ENCODE results near the gene FILIP1. TPM values are rescaled to one million over a fixed set of nuclear protein-coding genes. Genes with fewer than 3 reads are reported as not detected.
"Not testable (repeated sequence)": the region's sequence is repeated elsewhere in the genome, so short reads cannot be mapped to it uniquely, and the experiment has no call there.

FILIP1 gene
- total RNA-seq, 1 experiment from 2014 or later = not detected

GRCh38 chr6:75449630-75450206 is 43.9 kb downstream of the FILIP1 start:
- no peak for DNase-seq (ENCODE audit: low spot score)

GRCh38 chr6:75446241-75446880 is 47.2 kb downstream of the FILIP1 start:
- no peak for DNase-seq (ENCODE audit: low spot score)

- no peak for DNase-seq (ENCODE audit: low spot score)
These were observed 47.9 kb downstream of the FILIP1 start for GRCh38 chr6:75445738-75446137.

- no peak for DNase-seq (ENCODE audit: low spot score)
These were observed 48.7 kb downstream of the FILIP1 start for GRCh38 chr6:75444899-75445298.

GRCh38 chr6:75441883-75442282 is 51.7 kb downstream of the FILIP1 start:
- not testable (repeated sequence) for DNase-seq (ENCODE audit: low spot score)

GRCh38 chr6:75441479-75441878 is 52.1 kb downstream of the FILIP1 start:
- DNase-seq (ENCODE audit: low spot score) = not testable (repeated sequence)

GRCh38 chr6:75438442-75439116 is 55.0 kb downstream of the FILIP1 start:
- no peak for DNase-seq (ENCODE audit: low spot score)

GRCh38 chr6:75438013-75438431 is 55.6 kb downstream of the FILIP1 start:
- DNase-seq (ENCODE audit: low spot score) = no peak

GRCh38 chr6:75437421-75437891 is 56.1 kb downstream of the FILIP1 start:
- DNase-seq (ENCODE audit: low spot score) = no peak

- no peak for DNase-seq (ENCODE audit: low spot score)
These were observed 56.7 kb downstream of the FILIP1 start for GRCh38 chr6:75436869-75437268.

- DNase-seq (ENCODE audit: low spot score) = not testable (repeated sequence)
These were observed 60.8 kb downstream of the FILIP1 start for GRCh38 chr6:75432809-75433208.

- no peak for DNase-seq (ENCODE audit: low spot score)
These were observed 62.2 kb downstream of the FILIP1 start for GRCh38 chr6:75431379-75431778.

GRCh38 chr6:75430631-75431325 is 62.8 kb downstream of the FILIP1 start:
- DNase-seq (ENCODE audit: low spot score) = no peak

- DNase-seq (ENCODE audit: low spot score) = no peak
These were observed 64.4 kb downstream of the FILIP1 start for GRCh38 chr6:75429061-75429703.

GRCh38 chr6:75428204-75428603 is 65.4 kb downstream of the FILIP1 start:
- no peak for DNase-seq (ENCODE audit: low spot score)

- DNase-seq (ENCODE audit: low spot score) = no peak
These were observed 66.3 kb downstream of the FILIP1 start for GRCh38 chr6:75427329-75427728.

- peak; percentile 7 for DNase-seq (ENCODE audit: low spot score)
These were observed 68.7 kb downstream of the FILIP1 start for GRCh38 chr6:75424618-75425548.

- DNase-seq (ENCODE audit: low spot score) = no peak
These were observed 70.2 kb downstream of the FILIP1 start for GRCh38 chr6:75423386-75423785.

GRCh38 chr6:75422024-75422639 is 71.5 kb downstream of the FILIP1 start:
- no peak for DNase-seq (ENCODE audit: low spot score)
